Measurements from ENCODE around the gene GARS1. TPM values are rescaled to one million over a fixed set of nuclear protein-coding genes. Genes with fewer than 3 reads are reported as not detected.
"Not testable (repeated sequence)": the region's sequence is repeated elsewhere in the genome, so short reads cannot be mapped to it uniquely, and the experiment has no call there.

GARS1 gene
- total RNA-seq, 1 experiment from 2014 or later, result 95.4 TPM

DNA sequence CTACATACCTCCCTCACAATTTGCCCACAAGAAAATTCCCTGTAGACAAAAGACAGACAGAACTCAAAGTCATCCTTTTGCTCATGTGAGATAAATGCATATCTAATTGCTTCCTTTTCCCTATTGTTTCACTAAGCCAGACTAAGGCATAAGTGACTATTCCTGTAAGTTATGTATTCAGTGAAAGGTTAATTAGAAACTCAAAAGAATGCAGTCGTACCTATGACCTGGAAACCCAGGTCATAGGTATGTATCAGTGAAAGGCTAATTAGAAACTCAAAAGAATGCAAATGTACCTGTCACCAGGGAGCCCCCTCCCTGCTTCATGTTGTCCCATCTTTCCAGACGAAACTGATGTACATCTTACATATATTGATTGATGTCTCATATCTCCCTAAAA, 10.3 kb upstream of the GARS1 start:
- H3F3A ChIP-seq (ENCODE audit: low read length, unreplicated experiment), result no peaks in the 10 kb centered on the region
- H3K9ac ChIP-seq (ENCODE audit: low read length), result no peak overlapping the region
- no peak for TF ChIP-seq EZH2 (IDR thresholded peaks at IDR 0.05; ENCODE audit: low read length, unreplicated experiment)
- TF ChIP-seq EZH2phosphoT487 (IDR thresholded peaks at IDR 0.05; ENCODE audit: borderline replicate concordance, low read length), result no peak
- TF ChIP-seq, protein P1, sequence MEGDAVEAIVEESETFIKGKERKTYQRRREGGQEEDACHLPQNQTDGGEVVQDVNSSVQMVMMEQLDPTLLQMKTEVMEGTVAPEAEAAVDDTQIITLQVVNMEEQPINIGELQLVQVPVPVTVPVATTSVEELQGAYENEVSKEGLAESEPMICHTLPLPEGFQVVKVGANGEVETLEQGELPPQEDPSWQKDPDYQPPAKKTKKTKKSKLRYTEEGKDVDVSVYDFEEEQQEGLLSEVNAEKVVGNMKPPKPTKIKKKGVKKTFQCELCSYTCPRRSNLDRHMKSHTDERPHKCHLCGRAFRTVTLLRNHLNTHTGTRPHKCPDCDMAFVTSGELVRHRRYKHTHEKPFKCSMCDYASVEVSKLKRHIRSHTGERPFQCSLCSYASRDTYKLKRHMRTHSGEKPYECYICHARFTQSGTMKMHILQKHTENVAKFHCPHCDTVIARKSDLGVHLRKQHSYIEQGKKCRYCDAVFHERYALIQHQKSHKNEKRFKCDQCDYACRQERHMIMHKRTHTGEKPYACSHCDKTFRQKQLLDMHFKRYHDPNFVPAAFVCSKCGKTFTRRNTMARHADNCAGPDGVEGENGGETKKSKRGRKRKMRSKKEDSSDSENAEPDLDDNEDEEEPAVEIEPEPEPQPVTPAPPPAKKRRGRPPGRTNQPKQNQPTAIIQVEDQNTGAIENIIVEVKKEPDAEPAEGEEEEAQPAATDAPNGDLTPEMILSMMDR (conservative IDR thresholded peaks at IDR 0.05; ENCODE audit: low read depth, low read length), result no peak
- ATAC-seq (no peak), DNase-seq (no peak)
- BruUV-seq (replicated peaks), result no TSS peak
- H2AFZ ChIP-seq (ENCODE audit: low read length), result no peak overlapping the region
- no peaks in the 10 kb centered on the region for H3K9me2 ChIP-seq (replicated peaks; ENCODE audit: low read length)
- H3K27me3 ChIP-seq (ENCODE audit: low read length), result no peaks in the 10 kb centered on the region
- no peaks in the 10 kb centered on the region for H4K20me1 ChIP-seq (ENCODE audit: low read length)
- H3K4me1 ChIP-seq (ENCODE audit: insufficient read depth, low read length), result no peaks in the 10 kb centered on the region
- no peak overlapping the region for H3K4me2 ChIP-seq (ENCODE audit: low read length)
- no peak overlapping the region for H3K4me3 ChIP-seq (ENCODE audit: low read length)
- ChIA-PET POLR2A (ENCODE audit: unreplicated experiment) (no interaction called here), CTCF (no interaction called here)
- H3K9me3 ChIP-seq (ENCODE audit: low read length), result 0 out of 2 replicates have a peak, but pooled peaks cover 4% of the 10 kb centered on the region
- intact Hi-C loops (cut with micrococcal nuclease), result no loop called here
- H3K27ac ChIP-seq (ENCODE audit: low read length), result no peak overlapping the region
- peaks cover 23% of the 10 kb centered on the region for H3K36me3 ChIP-seq (ENCODE audit: low read depth, low read length)
- peaks cover 9% of the 10 kb centered on the region; the same call in 1 of the 2 replicates for H3K79me2 ChIP-seq (ENCODE audit: low read length)

DNA sequence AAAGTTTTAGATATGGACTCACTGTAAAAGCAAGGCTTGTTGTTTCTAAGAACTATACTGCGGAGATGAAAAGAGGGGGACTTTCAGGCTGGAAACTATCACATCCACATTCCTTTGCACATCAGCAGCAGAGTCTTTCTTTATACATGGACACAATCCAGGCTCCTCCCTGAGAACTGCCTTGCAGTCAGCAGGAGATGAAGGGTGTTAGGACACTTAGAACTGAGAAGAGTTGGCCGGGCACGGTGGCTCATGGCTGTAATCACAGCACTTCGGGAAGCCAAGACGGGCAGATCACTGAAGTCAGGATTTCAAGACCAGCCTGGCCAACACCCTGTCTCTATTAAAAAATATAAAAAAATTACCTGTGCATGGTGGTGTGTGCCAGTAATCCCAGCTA, 9.7 kb upstream of the GARS1 start:
- no peak overlapping the region for H3K9ac ChIP-seq (ENCODE audit: low read length)
- no peaks in the 10 kb centered on the region for H3K9me2 ChIP-seq (replicated peaks; ENCODE audit: low read length)
- DNase-seq (no peak), ATAC-seq (no peak)
- ChIA-PET POLR2A (ENCODE audit: unreplicated experiment) (no interaction called here), CTCF (no interaction called here)
- H3F3A ChIP-seq (ENCODE audit: low read length, unreplicated experiment), result no peaks in the 10 kb centered on the region
- no peaks in the 10 kb centered on the region for H4K20me1 ChIP-seq (ENCODE audit: low read length)
- intact Hi-C loops (cut with micrococcal nuclease), result no loop called here
- H3K9me3 ChIP-seq (ENCODE audit: low read length), result 0 out of 2 replicates have a peak, but pooled peaks cover 4% of the 10 kb centered on the region
- TF ChIP-seq EZH2phosphoT487 (IDR thresholded peaks at IDR 0.05; ENCODE audit: borderline replicate concordance, low read length) (no peak), EZH2 (IDR thresholded peaks at IDR 0.05; ENCODE audit: low read length, unreplicated experiment) (no peak)
- TF ChIP-seq, protein P1 (conservative IDR thresholded peaks at IDR 0.05; ENCODE audit: low read depth, low read length), result no peak
- no TSS peak for BruUV-seq (replicated peaks)
- no peak overlapping the region for H3K27ac ChIP-seq (ENCODE audit: low read length)
- no peak overlapping the region for H3K4me2 ChIP-seq (ENCODE audit: low read length)
- H3K27me3 ChIP-seq (ENCODE audit: low read length), result no peaks in the 10 kb centered on the region
- H3K4me3 ChIP-seq (ENCODE audit: low read length), result no peak overlapping the region
- peaks cover 14% of the 10 kb centered on the region; the same call in 1 of the 2 replicates for H3K79me2 ChIP-seq (ENCODE audit: low read length)
- H3K36me3 ChIP-seq (ENCODE audit: low read depth, low read length), result peaks cover 23% of the 10 kb centered on the region
- H3K4me1 ChIP-seq (ENCODE audit: insufficient read depth, low read length), result no peaks in the 10 kb centered on the region
- H2AFZ ChIP-seq (ENCODE audit: low read length), result no peak overlapping the region

DNA sequence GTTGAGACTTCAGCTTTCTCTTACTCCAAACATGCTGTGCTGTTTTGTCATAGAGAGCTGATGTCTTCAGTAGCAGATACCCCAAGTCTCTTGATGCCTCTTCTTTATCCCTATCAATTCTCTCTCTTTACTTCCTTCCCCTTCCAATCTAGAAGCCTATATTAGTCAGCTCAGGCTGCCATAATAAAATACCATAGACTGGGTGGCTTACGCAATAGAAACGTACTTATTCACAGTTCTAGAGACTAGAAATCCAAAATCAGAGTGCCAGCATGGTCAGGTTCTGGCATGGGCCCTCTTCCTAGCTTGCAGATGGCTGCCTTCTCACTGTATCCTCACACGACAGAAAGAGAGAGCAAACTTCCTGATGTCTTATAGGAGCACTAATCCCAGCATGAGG, 9.0 kb upstream of the GARS1 start:
- CTCF ChIA-PET, result no interaction called here
- 0 out of 2 replicates have a peak, but pooled peaks cover 4% of the 10 kb centered on the region for H3K9me3 ChIP-seq (ENCODE audit: low read length)
- H3K9me2 ChIP-seq (replicated peaks; ENCODE audit: low read length), result no peaks in the 10 kb centered on the region
- no peak overlapping the region for H3K4me2 ChIP-seq (ENCODE audit: low read length)
- ATAC-seq, result no peak
- POLR2A ChIA-PET (ENCODE audit: unreplicated experiment), result interaction anchor here (0.7 kb wide), 1 partner anchor 1625 kb away, joined by 3 read pairs; no protein-coding TSS in a partner anchor
- H3K36me3 ChIP-seq (ENCODE audit: low read depth, low read length), result peaks cover 18% of the 10 kb centered on the region
- DNase-seq, result no peak
- no peak overlapping the region for H3K9ac ChIP-seq (ENCODE audit: low read length)
- H3K79me2 ChIP-seq (ENCODE audit: low read length), result peaks cover 15% of the 10 kb centered on the region; the same call in 1 of the 2 replicates
- H4K20me1 ChIP-seq (ENCODE audit: low read length), result no peaks in the 10 kb centered on the region
- no peak overlapping the region for H3K4me3 ChIP-seq (ENCODE audit: low read length)
- no peaks in the 10 kb centered on the region for H3F3A ChIP-seq (ENCODE audit: low read length, unreplicated experiment)
- no peak overlapping the region for H2AFZ ChIP-seq (ENCODE audit: low read length)
- no peak overlapping the region for H3K27ac ChIP-seq (ENCODE audit: low read length)
- no peaks in the 10 kb centered on the region for H3K4me1 ChIP-seq (ENCODE audit: insufficient read depth, low read length)
- H3K27me3 ChIP-seq (ENCODE audit: low read length), result no peaks in the 10 kb centered on the region
- no TSS peak for BruUV-seq (replicated peaks)
- intact Hi-C loops (cut with micrococcal nuclease), result no loop called here
- no peak for TF ChIP-seq EZH2 (IDR thresholded peaks at IDR 0.05; ENCODE audit: low read length, unreplicated experiment)
- no peak for TF ChIP-seq EZH2phosphoT487 (IDR thresholded peaks at IDR 0.05; ENCODE audit: borderline replicate concordance, low read length)
- TF ChIP-seq, protein P1 (conservative IDR thresholded peaks at IDR 0.05; ENCODE audit: low read depth, low read length), result no peak

DNA sequence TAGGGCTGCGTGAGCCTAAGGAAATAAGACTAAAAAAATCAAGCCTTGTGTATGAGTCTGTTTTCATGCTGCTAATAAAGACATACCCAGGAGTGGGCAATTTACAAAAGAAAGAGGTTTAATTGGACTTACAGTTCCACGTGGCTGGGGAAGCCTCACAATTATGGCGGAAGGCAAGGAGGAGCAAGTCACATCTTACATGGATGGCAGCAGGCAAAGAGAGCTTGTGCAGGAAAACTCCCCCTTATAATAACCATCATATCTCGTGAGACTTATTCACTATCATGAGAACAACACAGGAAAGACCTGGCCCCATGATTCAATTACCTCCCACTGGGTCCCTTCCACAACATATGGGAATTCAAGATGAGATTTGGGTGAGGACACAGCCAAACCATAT, 7.1 kb upstream of the GARS1 start:
- BruUV-seq (replicated peaks); H3K27me3 ChIP-seq (ENCODE audit: low read length); H2AFZ ChIP-seq (ENCODE audit: low read length); H3K9ac ChIP-seq (ENCODE audit: low read length); H3K36me3 ChIP-seq (ENCODE audit: low read depth, low read length); intact Hi-C loops (cut with micrococcal nuclease); H3K4me2 ChIP-seq (ENCODE audit: low read length); CTCF ChIA-PET; H3F3A ChIP-seq (ENCODE audit: low read length, unreplicated experiment); POLR2A ChIA-PET (ENCODE audit: unreplicated experiment); H3K4me3 ChIP-seq (ENCODE audit: low read length); H3K27ac ChIP-seq (ENCODE audit: low read length); H3K9me2 ChIP-seq (replicated peaks; ENCODE audit: low read length); H3K9me3 ChIP-seq (ENCODE audit: low read length); H3K4me1 ChIP-seq (ENCODE audit: insufficient read depth, low read length); H4K20me1 ChIP-seq (ENCODE audit: low read length); DNase-seq; ATAC-seq: not testable (repeated sequence)
- peaks cover 23% of the 10 kb centered on the region; the same call in 1 of the 2 replicates for H3K79me2 ChIP-seq (ENCODE audit: low read length)
